Transverse colon (tissue), 4 donors: ENCODE data around the gene CLMN. TPM values are rescaled to one million over a fixed set of nuclear protein-coding genes. Genes with fewer than 3 reads are reported as not detected.

ENCODE experiments used
- DNase-seq: peaks from one replicate; pipeline ENCODE4 v3.0.0-alpha.2; 2019
- H3K27ac ChIP-seq, 4 donors: fragments of 200-600 bp; sonication (generic); 2 replicates each; pipeline ENCODE4 v1.5.1; 2016 to 2018; ENCODE audit warnings: inconsistent platforms in 4 of 4
- H3K27me3 ChIP-seq: fragments of 200-600 bp; sonication (generic); 2 replicates; pipeline ENCODE4 v1.5.1; 2017; ENCODE audit warnings: inconsistent platforms
- H3K36me3 ChIP-seq, 4 donors: fragments of 200-600 bp; sonication (generic); 2 replicates each; pipeline ENCODE4 v1.5.1; 2017 to 2019; ENCODE audit warnings: inconsistent platforms in 4 of 4
- H3K4me1 ChIP-seq, 4 donors: fragments of 200-600 bp; sonication (generic); 2 replicates each; pipeline ENCODE4 v1.5.1; 2017 to 2020; ENCODE audit warnings: inconsistent platforms in 4 of 4
- H3K4me3 ChIP-seq, 4 donors: fragments of 200-600 bp; sonication (generic); 1 replicate in 1 of 4; 2 replicates in 3 of 4; pipeline versions ENCODE4 v1.5.1 to v1.6.1; 2017 to 2019; ENCODE audit warnings: inconsistent platforms in 4 of 4
- H3K9me3 ChIP-seq, 2 donors: fragments of 200-600 bp; sonication (generic); 2 replicates each; pipeline ENCODE4 v1.5.1; 2017 to 2019; ENCODE audit warnings: inconsistent platforms in 2 of 2
- CTCF ChIP-seq, 5 experiments: fragments of 200-600 bp in 3 of 5; fragments of 450-650 bp in 2 of 5; sonication (generic) in 3 of 5; IDR thresholded peaks; 1 replicate in 2 of 5; 2 replicates in 3 of 5; pipeline ENCODE4 v1.5.1; 2016 to 2017; ENCODE audit warnings: antibody characterized with exemption in 5 of 5, inconsistent platforms in 3 of 5, mild to moderate bottlenecking in 2 of 5, moderate library complexity in 1 of 5
- EP300 ChIP-seq: sonication (generic); formaldehyde crosslinking; IDR thresholded peaks from one replicate; pipeline ENCODE4 v1.6.1; 2017; ENCODE audit warnings: antibody characterized with exemption, low read depth
- POLR2A ChIP-seq: fragments of 450-650 bp; IDR thresholded peaks from one replicate; pipeline ENCODE4 v1.6.1; 2016; ENCODE audit warnings: antibody characterized with exemption, mild to moderate bottlenecking, moderate library complexity
- POLR2AphosphoS5 ChIP-seq, 3 donors: sonication (generic); formaldehyde crosslinking; IDR thresholded peaks; one replicate each; pipeline ENCODE4 v1.6.1; 2016; ENCODE audit warnings: antibody characterized with exemption in 3 of 3
- WGBS, 2 donors: methylation state at CpG; one replicate each; pipeline ENCODE4 v1.1.5; 2018; ENCODE audit warnings: low coverage in 1 of 2; 5-methylcytosine and 5-hydroxymethylcytosine counted together
- in situ Hi-C, 4 donors: fragments of 200-750 bp; cut with MboI; loops; one replicate each; pipeline versions ENCODE4 v1.15.0 to v1.15.1; 2017; ENCODE audit warnings: low sequenced_read_pairs in 3 of 4, low pct_ligation_motif_present in 1 of 4, low pct_unique_long_range_greater_than_20kb in 1 of 4
- intact Hi-C: fragments of 100-400 bp; cut with DNase I; formaldehyde crosslinking; loops from one replicate; pipeline ENCODE4 v1.15.1; 2023; ENCODE audit warnings: low total_unique reads
- total RNA-seq, 4 donors: library from RNA; depleted of rRNA; stranded (reverse); fragments of >200 nt; gene quantifications; one replicate each; pipeline ENCODE4 v1.1.0, GENCODE V29; 2016

CLMN gene
- total RNA-seq, 4 donors from 2014 or later: 71.1 to 118 (median 90.1) TPM

- no peak for TF ChIP-seq CTCF (IDR thresholded peaks at IDR 0.05)
- TF ChIP-seq POLR2AphosphoS5 (IDR thresholded peaks at IDR 0.05): no peak
- no peak for TF ChIP-seq POLR2A
- TF ChIP-seq EP300: no peak
- H3K27me3 ChIP-seq: no peaks in the 10 kb centered on the region
- no peak for DNase-seq
- H3K36me3 ChIP-seq: no peaks in the 10 kb centered on the region
- intact Hi-C loops: no loop called here
- no peak overlapping the region for H3K4me3 ChIP-seq
- H3K27ac ChIP-seq: no peak overlapping the region
- WGBS, 2 donors: 95% methylated on average over 9 of the region's 9 CpGs; no CpG with 5 or more reads in 1 of the 2 donors
- no peaks in the 10 kb centered on the region for H3K9me3 ChIP-seq
- in situ Hi-C loops: no loop called here
- peaks cover 3 to 16% (median 11%) of the 10 kb centered on the region in 4 donors for H3K4me1 ChIP-seq
Measured at GRCh38 chr14:95329941-95330340, 10.2 kb upstream of the CLMN start.

- intact Hi-C loops (no loop called here), in situ Hi-C loops (no loop called here)
- DNase-seq: no peak
- TF ChIP-seq POLR2AphosphoS5 (IDR thresholded peaks at IDR 0.05) (no peak), CTCF (IDR thresholded peaks at IDR 0.05) (no peak), POLR2A (no peak), EP300 (no peak)
- H3K36me3 ChIP-seq: no peaks in the 10 kb centered on the region
- H3K27me3 ChIP-seq: no peaks in the 10 kb centered on the region
- no peak overlapping the region for H3K27ac ChIP-seq
- no peak overlapping the region for H3K4me3 ChIP-seq
- H3K4me1 ChIP-seq: peaks cover 3 to 16% (median 11%) of the 10 kb centered on the region in 4 donors
- 70 to 72% methylated on average over 11 to 13 of the region's 13 CpGs for WGBS, 2 donors
- no peaks in the 10 kb centered on the region for H3K9me3 ChIP-seq
Measured at GRCh38 chr14:95328729-95329503, 9.2 kb upstream of the CLMN start.

GRCh38 chr14:95327558-95328374 lies 8.1 kb upstream of the CLMN start:
- no peaks in the 10 kb centered on the region for H3K9me3 ChIP-seq
- peak overlapping the region in 1 of 4 donors; percentile 21 for H3K27ac ChIP-seq
- peak; percentile 44 for DNase-seq
- no peaks in the 10 kb centered on the region for H3K36me3 ChIP-seq
- intact Hi-C loops (no loop called here), in situ Hi-C loops (no loop called here)
- no peak overlapping the region for H3K4me3 ChIP-seq
- H3K27me3 ChIP-seq: no peaks in the 10 kb centered on the region
- WGBS, 2 donors: 72 to 84% methylated on average over 3 to 13 of the region's 13 CpGs
- H3K4me1 ChIP-seq: peaks cover 0 to 14% (median 10%) of the 10 kb centered on the region in 4 donors
- TF ChIP-seq POLR2AphosphoS5 (IDR thresholded peaks at IDR 0.05) (peak in 1 of 3 donors; percentile 34), EP300 (no peak)

- no peaks in the 10 kb centered on the region for H3K27me3 ChIP-seq
- no peak for DNase-seq
- in situ Hi-C loops (no loop called here), intact Hi-C loops (no loop called here)
- no peaks in the 10 kb centered on the region for H3K36me3 ChIP-seq
- WGBS, 2 donors: 94% methylated on average over 3 of the region's 3 CpGs; no CpG with 5 or more reads in 1 of the 2 donors
- peak overlapping the region in 1 of 4 donors; percentile 21 for H3K27ac ChIP-seq
- TF ChIP-seq POLR2A: no peak
- no peak for TF ChIP-seq POLR2AphosphoS5 (IDR thresholded peaks at IDR 0.05)
- TF ChIP-seq EP300: no peak
- no peak for TF ChIP-seq CTCF (IDR thresholded peaks at IDR 0.05)
- no peak overlapping the region for H3K4me3 ChIP-seq
- H3K4me1 ChIP-seq: peaks cover 2 to 17% (median 5%) of the 10 kb centered on the region in 4 donors
- no peaks in the 10 kb centered on the region for H3K9me3 ChIP-seq
Measured at GRCh38 chr14:95326987-95327386, 7.3 kb upstream of the CLMN start.
